ENCODE results near the gene PRKG1.
A peak's percentile ranks its signal among the peaks of the same experiment; 100 is the strongest.

DNA sequence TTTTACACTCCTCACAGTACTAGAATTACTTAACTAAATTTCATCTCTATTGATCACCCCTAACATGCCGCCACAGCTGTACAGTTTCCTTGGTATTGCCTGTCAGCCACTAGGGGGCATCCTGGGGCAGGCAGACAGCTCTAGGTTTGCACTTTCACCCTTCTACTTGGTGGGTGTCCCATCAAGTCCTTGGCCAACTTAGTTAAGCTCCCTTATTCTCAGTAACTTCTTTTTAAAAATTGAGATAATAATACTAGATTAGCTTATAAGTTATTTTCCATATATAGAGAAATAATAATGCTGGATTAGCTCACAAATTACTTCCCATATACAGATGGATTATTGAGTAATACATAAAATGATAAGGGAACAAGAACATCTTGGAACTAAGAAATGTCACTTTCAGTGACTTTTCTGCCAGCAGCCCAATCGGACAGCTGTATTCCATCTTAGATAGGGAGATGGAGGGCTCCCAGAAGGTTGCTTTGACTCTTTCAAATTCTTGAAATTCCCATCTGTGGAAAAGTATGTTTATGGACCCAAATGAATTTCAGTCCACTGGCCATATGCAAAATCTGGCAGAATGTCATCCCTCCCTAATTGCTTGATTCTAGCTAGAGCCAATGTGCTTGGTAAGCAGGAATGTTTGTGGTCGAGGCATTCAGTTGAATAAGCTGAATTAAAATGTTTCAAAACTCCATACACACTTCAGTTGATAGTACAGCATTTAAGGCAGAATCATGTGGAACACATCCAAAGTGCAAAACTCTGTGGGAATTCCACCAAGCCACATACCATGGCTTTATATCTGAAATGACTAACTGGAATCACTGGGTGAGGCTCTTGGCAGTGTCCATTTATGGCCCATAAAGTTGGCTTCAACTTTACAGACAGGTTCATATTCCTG lies 315.4 kb downstream of the PRKG1 start:
- TF ChIP-seq, protein P1, sequence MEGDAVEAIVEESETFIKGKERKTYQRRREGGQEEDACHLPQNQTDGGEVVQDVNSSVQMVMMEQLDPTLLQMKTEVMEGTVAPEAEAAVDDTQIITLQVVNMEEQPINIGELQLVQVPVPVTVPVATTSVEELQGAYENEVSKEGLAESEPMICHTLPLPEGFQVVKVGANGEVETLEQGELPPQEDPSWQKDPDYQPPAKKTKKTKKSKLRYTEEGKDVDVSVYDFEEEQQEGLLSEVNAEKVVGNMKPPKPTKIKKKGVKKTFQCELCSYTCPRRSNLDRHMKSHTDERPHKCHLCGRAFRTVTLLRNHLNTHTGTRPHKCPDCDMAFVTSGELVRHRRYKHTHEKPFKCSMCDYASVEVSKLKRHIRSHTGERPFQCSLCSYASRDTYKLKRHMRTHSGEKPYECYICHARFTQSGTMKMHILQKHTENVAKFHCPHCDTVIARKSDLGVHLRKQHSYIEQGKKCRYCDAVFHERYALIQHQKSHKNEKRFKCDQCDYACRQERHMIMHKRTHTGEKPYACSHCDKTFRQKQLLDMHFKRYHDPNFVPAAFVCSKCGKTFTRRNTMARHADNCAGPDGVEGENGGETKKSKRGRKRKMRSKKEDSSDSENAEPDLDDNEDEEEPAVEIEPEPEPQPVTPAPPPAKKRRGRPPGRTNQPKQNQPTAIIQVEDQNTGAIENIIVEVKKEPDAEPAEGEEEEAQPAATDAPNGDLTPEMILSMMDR (IDR thresholded peaks at IDR 0.05): peak; percentile 67
- TF ChIP-seq EZH2 (IDR thresholded peaks at IDR 0.05; ENCODE audit: borderline replicate concordance, insufficient read depth, low read depth, low read length, poor library complexity, severe bottlenecking): no peak

All from B cell (primary cell).